Putamen (tissue), 1 donor: ENCODE measurements around the gene KLRC4.
"Not testable (repeated sequence)": the region's sequence is repeated elsewhere in the genome, so short reads cannot be mapped to it uniquely, and the experiment has no call there.

Source experiments
- DNase-seq: peaks from one replicate; pipeline ENCODE4 v3.0.0-alpha.2; 2016; ENCODE audit warnings: low spot score

Gene KLRC4

GRCh38 chr12:10409392-10409791 is at the start of gene KLRC4:
Gene KLRC4, minus strand, starts transcription at chr12:10409757. Its CDS starts 182 bp downstream, at chr12:10409575.
- DNase-seq, result no peak

- no peak for DNase-seq
Observed at GRCh38 chr12:10457760-10458159, 48.2 kb upstream of the KLRC4 start.

GRCh38 chr12:10456856-10457255 is 47.3 kb upstream of the KLRC4 start:
- no peak for DNase-seq

DNA sequence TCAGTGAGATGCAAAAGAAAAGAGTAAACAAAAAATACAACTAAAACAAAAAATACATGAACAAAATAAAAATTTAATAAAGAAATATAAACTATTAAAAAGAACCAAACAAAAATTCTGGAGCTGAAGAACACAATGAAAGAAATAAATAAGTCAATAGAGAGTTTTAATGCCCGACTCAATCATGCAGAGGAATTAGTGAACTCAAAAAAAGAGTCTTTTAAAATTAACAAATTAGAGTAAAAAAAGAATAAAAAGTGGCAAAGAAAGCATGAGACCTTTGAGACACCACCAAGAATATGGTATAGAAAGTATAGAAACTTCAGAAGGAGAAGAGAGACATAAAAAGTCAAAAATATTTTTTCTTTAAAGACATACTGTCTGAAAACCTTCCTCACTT is 46.2 kb upstream of the KLRC4 start:
- DNase-seq, result no peak

GRCh38 chr12:10454531-10454930 is 45.0 kb upstream of the KLRC4 start:
- no peak for DNase-seq

DNA sequence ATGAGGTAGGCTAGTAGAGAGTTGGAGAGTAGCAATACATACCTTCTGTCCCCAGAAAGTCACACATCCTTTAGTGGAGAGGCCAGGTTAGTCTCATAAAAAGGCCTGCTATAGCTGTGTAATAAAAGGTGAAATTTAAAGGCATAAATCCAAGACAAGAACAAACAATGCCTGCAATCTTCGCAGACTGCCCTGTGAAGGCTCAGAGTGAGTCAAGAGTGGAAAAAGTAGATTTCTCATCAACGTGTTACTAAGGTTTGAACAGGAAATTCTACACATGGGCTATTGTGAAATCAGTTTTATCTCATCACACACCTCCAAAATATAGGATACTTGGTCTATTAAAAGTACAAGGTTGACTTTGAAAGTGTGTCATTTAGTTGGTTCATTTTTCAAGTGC is 43.6 kb upstream of the KLRC4 start, which contains the start of gene KLRC1:
TSS of gene KLRC1 (minus strand) at position 222 of the 400 bp plus-strand sequence. CDS start 2,221 bp downstream, outside the sequence.
- no peak for DNase-seq

- DNase-seq, result no peak
Observed at GRCh38 chr12:10448236-10448635, 38.7 kb upstream of the KLRC4 start.

DNA sequence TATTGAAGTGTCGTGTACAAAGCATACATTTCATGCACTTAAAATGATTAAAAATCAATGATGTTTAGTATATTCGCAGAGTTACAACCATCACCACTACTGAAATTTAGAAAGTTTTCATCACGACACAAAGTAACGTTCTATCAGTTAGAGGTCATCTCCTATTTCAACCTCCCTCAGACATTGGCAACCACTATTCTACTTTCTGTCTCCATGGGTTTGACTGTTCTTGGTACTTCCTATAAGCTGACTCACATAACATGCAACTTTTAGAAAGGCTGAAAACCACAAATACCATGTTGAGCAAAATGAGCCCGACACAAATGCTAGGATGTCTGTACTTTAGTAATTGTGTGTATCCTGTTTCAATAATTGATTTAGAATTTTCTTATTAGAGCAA is 36.5 kb upstream of the KLRC4 start:
- DNase-seq, result not testable (repeated sequence)

DNA sequence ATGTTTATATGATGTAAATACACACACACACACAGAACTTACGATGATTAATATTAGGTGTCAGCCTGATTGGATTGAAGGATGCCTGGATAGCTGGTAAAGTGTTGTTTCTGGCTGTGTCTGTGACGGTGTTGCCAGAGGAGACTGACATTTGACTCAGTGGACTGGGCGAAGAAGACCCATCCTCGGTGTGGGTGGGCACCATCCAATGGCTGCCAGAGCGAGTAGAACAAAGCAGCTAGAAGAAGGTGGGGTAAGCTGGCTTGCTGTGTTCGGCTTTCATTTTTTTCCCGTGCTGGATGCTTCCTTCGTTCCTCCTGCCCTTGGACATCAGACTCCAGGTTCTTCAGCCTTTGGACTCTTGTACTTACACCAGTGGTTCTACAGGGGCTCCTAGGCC is 31.6 kb upstream of the KLRC4 start:
- DNase-seq, result not testable (repeated sequence)

DNA sequence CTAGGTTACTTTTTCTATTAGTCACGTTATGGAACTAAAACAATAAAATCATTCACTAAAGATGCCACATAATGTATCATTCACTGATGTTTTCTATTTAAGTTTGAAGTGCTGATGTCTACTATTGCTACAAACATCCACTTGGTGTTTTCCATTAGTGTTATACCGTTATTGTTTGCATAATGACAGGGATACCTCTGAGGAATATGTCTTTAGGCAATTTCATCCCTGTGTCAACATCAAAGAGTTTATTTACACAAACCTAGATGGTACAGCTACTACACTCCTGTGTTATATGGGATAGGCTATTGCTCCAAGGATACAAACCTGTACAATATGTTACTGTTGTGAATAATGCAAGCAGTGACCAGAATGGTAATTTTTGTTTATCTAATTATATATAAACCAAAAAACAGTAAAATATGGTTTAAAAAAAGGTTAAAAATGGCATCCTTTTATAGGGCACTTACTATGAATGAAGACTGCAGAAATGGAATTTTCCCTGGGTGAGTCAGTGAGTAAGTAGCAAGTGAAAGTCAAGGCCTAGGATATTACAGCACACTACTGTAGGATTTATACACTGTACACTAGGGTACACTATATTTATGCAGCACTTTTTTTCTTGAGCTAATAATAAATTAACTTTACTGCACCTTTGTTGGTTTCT is 30.2 kb upstream of the KLRC4 start:
- not testable (repeated sequence) for DNase-seq

DNA sequence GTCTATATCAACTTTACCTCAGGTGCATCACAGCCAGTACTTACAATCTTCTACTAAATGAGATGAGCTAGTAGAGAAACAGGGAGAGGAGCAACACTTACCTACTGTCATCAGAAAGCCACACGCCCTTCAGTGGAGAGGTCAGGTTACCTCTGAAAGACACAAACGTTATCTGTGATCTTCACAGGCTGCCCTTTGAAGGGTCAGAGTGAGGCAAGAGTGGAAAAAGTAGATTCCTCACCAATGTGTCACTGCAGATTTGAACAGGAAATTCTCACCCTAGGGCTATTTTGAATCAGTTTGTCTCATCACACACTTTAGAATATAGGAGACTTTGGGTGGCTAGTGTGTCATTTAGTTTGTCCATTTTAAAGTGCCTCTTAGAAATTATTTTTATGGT is 28.0 kb upstream of the KLRC4 start:
- DNase-seq, result not testable (repeated sequence)

- not testable (repeated sequence) for DNase-seq
Observed at GRCh38 chr12:10435816-10436215, 26.3 kb upstream of the KLRC4 start, which contains the start of gene KLRC2. Gene KLRC2, minus strand, starts transcription at chr12:10436010. Its CDS starts 24 bp downstream, at chr12:10435986.

- DNase-seq, result not testable (repeated sequence)
Observed at GRCh38 chr12:10430623-10431022, 21.1 kb upstream of the KLRC4 start.

DNA sequence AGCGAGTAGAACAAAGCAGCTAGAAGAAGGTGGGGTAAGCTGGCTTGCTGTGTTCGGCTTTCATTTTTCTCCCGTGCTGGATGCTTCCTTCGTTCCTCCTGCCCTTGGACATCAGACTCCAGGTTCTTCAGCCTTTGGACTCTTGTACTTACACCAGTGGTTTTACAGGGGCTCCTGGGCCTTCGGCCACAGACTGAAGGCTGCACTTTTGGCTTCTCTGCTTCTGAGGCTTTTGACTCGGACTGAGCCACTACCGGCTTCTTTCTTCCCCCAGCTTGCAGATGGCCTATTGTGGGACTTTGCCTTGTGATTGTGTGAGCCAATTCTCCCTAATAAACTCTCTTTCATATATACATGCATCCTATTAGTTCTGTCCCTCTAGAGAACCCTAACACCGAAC is 16.4 kb upstream of the KLRC4 start:
- DNase-seq, result peak; percentile 26

GRCh38 chr12:10424260-10424899 is 14.8 kb upstream of the KLRC4 start:
- not testable (repeated sequence) for DNase-seq

GRCh38 chr12:10422159-10422558 is 12.6 kb upstream of the KLRC4 start:
- DNase-seq, result not testable (repeated sequence)

DNA sequence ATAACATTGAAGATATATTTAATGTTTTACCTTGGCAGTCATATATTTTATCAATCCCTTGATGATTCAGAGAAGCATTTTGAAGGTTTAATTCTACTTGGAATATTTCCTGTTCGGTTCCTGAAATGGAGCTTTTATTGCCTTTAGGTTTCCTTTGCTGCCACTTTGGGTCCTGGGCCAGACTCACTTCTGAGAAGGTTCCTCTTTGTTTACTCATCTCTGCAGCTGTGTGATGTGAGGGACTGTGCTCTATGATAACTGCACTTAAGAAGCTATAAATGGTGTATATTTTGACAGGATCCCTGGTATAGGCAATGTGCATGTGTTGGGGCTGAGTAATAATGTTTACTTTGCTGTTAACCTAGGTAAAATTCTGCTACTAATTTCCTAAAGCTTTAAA is 10.8 kb upstream of the KLRC4 start, which contains the start of gene KLRC3:
TSS of gene KLRC3 (minus strand) at position 262 of the 400 bp plus-strand sequence. CDS start at position 217, 45 bp downstream.
- DNase-seq, result not testable (repeated sequence)

GRCh38 chr12:10408842-10409241 is 715 bp downstream of the KLRC4 start:
- DNase-seq, result no peak

- no peak for DNase-seq
Observed at GRCh38 chr12:10406725-10407124, 2.8 kb downstream of the KLRC4 start.

GRCh38 chr12:10405294-10405693 is 4.3 kb downstream of the KLRC4 start:
- no peak for DNase-seq

- DNase-seq, result no peak
Observed at GRCh38 chr12:10404798-10405197, 4.8 kb downstream of the KLRC4 start.

DNA sequence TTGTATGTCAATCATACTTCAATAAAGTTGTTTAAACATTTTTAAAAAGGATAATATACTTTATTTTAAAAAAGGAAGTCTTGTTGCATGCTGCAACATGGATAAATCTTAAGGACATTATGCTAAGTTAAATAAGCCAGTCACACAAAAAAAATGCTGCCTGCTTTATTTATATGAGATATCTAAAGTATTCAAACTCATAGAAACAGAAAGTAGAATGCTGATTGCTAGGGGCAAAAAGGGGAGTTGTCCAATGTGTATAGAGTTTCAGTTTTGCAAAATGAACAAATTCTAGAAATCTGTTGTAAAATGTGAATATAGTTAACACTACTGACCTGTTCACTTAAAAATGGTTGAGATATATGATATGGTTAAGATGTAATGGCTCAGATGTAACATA is 8.7 kb downstream of the KLRC4 start:
- DNase-seq, result no peak

DNA sequence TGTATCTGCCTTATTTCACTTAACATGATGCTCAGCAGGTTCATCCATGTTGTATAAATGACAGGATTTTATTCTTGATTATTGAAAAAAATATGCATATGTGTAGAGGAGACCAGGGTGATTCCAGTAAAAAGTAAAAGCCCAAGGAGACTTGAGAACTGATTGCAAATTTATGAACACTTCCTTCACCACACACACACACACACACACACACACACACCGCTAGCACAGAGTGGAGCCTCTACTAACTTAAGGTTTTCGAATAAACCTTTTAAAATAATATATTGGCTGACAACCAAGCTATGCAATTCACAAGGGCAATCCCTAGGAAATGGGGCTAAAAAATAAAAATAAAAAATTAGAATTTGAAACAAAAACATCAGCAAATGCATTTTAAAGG is 11.4 kb downstream of the KLRC4 start:
- no peak for DNase-seq
